Fibroblast of lung (primary cell): ENCODE results near the gene EPC2. TPM values are rescaled to one million over a fixed set of nuclear protein-coding genes. Genes with fewer than 3 reads are reported as not detected.

ENCODE experiments used
- DNase-seq, 2 donors: peaks; one replicate each; pipeline versions ENCODE4 v3.0.0 to v3.0.0-alpha.2; 2010; ENCODE audit warnings: low read depth in 2 of 2
- H2AFZ ChIP-seq: 2 replicates; pipeline ENCODE4 v1.5.1; 2012; ENCODE audit warnings: low read length, control low read depth, inconsistent platforms
- H3K27ac ChIP-seq: 2 replicates; pipeline ENCODE4 v1.5.1; 2011; ENCODE audit warnings: low read length, control low read depth; ENCODE audit not compliant: insufficient read depth
- H3K27me3 ChIP-seq: 2 replicates; pipeline ENCODE4 v1.5.1; 2011; ENCODE audit warnings: mild to moderate bottlenecking, low read length; ENCODE audit not compliant: control insufficient read depth, insufficient read depth
- H3K36me3 ChIP-seq: 2 replicates; pipeline ENCODE4 v1.5.1; 2011; ENCODE audit warnings: low read length; ENCODE audit not compliant: control insufficient read depth, insufficient read depth
- H3K4me1 ChIP-seq: 2 replicates; pipeline ENCODE4 v1.5.1; 2011; ENCODE audit warnings: low read length; ENCODE audit not compliant: control insufficient read depth, insufficient read depth; ENCODE audit errors: extremely low read depth
- H3K4me2 ChIP-seq: 2 replicates; pipeline ENCODE4 v1.5.1; 2011; ENCODE audit warnings: low read length, control low read depth; ENCODE audit not compliant: insufficient read depth; ENCODE audit errors: extremely low read depth
- H3K4me3 ChIP-seq, 4 experiments: fragments of 200-600 bp in 1 of 4; sonication (generic) in 1 of 4; replicated peaks in 1 of 4; 2 replicates each; pipeline ENCODE4 v1.5.1; 2011 to 2016; ENCODE audit warnings: low read length in 4 of 4, low read depth in 3 of 4, mild to moderate bottlenecking in 3 of 4, control low read depth in 2 of 4, inconsistent platforms in 1 of 4, mixed read lengths in 1 of 4; ENCODE audit not compliant: insufficient read depth in 1 of 4; ENCODE audit errors: control extremely low read depth in 1 of 4
- H3K79me2 ChIP-seq: 2 replicates; pipeline ENCODE4 v1.5.1; 2012; ENCODE audit warnings: mild to moderate bottlenecking, low read length, inconsistent platforms; ENCODE audit not compliant: control insufficient read depth, insufficient read depth
- H3K9ac ChIP-seq: 2 replicates; pipeline ENCODE4 v1.5.1; 2011; ENCODE audit warnings: mild to moderate bottlenecking, low read length, control low read depth; ENCODE audit not compliant: insufficient read depth
- H3K9me3 ChIP-seq: 2 replicates; pipeline ENCODE4 v1.5.1; 2012; ENCODE audit warnings: low read depth, low read length; ENCODE audit not compliant: control insufficient read depth, insufficient read depth
- H4K20me1 ChIP-seq: 2 replicates; pipeline ENCODE4 v1.5.1; 2011; ENCODE audit warnings: low read length; ENCODE audit not compliant: control insufficient read depth, insufficient read depth; ENCODE audit errors: extremely low read depth
- CTCF ChIP-seq, 2 donors: IDR thresholded peaks in 1 of 2; conservative IDR thresholded peaks in 1 of 2; 1 replicate in 1 of 2; 2 replicates in 1 of 2; pipeline ENCODE4 v1.5.1; 2011 to 2012; ENCODE audit warnings: low read length in 2 of 2, control low read depth in 1 of 2, inconsistent platforms in 1 of 2, low read depth in 1 of 2, mild to moderate bottlenecking in 1 of 2
- EZH2 ChIP-seq: IDR thresholded peaks from 2 replicates; pipeline ENCODE4 v1.5.1; 2012; ENCODE audit warnings: low read length, control low read depth, mild to moderate bottlenecking; ENCODE audit errors: missing control alignments
- polyA plus RNA-seq, 2 donors: library from polyadenylated mRNA; depleted of rRNA in 1 of 2; stranded (reverse) in 1 of 2; unstranded in 1 of 2; fragments of >200 nt; gene quantifications; 2 replicates each; pipeline ENCODE4 v1.2.1, GENCODE V29; 2011 to 2012; ENCODE audit warnings: missing spikeins in 1 of 2
- total RNA-seq: library from RNA; depleted of rRNA; stranded (reverse); fragments of >200 nt; gene quantifications from 2 replicates; pipeline ENCODE4 v1.2.1, GENCODE V29; 2014

EPC2 gene
- total and polyA plus RNA-seq, 2 donors (not counting 1 experiment from before 2014, with no cell fraction given): 19.6 to 22.8 TPM

- TF ChIP-seq EZH2 (no peak), CTCF (conservative IDR thresholded peaks at IDR 0.05 in 1 of 2, IDR thresholded peaks at IDR 0.05 in 1 of 2; ENCODE audit: low read depth in 1 of 2, low read length in 2 of 2) (no peak)
- Histone ChIP-seq H2AFZ (peak overlapping the region; percentile 6), H3K4me2 (peak overlapping the region; percentile 70), H3K4me1 (no peaks in the 10 kb centered on the region), H3K27ac (no peak overlapping the region), H3K9ac (no peak overlapping the region), H3K79me2 (no peaks in the 10 kb centered on the region), H3K9me3 (no peaks in the 10 kb centered on the region), H3K4me3 (no peak overlapping the region), H3K36me3 (no peaks in the 10 kb centered on the region), H3K27me3 (peaks cover 2% of the 10 kb centered on the region), H4K20me1 (no peaks in the 10 kb centered on the region)
- peak; percentile 56 to 70 for DNase-seq
Observed at GRCh38 chr2:148814143-148814859, 169.8 kb downstream of the EPC2 start.

GRCh38 chr2:148814860-148815419 lies 170.4 kb downstream of the EPC2 start:
- H2AFZ ChIP-seq: no peak overlapping the region
- no peak overlapping the region for H3K27ac ChIP-seq
- H3K4me2 ChIP-seq: peak overlapping the region; percentile 70

GRCh38 chr2:148816176-148816575 lies 171.6 kb downstream of the EPC2 start:
- no peaks in the 10 kb centered on the region for H3K36me3 ChIP-seq
- no peak overlapping the region for H3K4me3 ChIP-seq
- H3K27me3 ChIP-seq: peaks cover 2% of the 10 kb centered on the region
- H3K9ac ChIP-seq: no peak overlapping the region
- no peaks in the 10 kb centered on the region for H3K9me3 ChIP-seq
- H3K27ac ChIP-seq: no peak overlapping the region
- no peak overlapping the region for H3K4me2 ChIP-seq
- DNase-seq: no peak
- H3K79me2 ChIP-seq: no peaks in the 10 kb centered on the region
- no peaks in the 10 kb centered on the region for H4K20me1 ChIP-seq
- TF ChIP-seq EZH2: no peak
- H2AFZ ChIP-seq: no peak overlapping the region
- no peaks in the 10 kb centered on the region for H3K4me1 ChIP-seq

More at GRCh38 chr2:148814860-148815419, 170.4 kb downstream of the EPC2 start:
- Histone ChIP-seq H3K27me3 (peaks cover 2% of the 10 kb centered on the region), H3K9me3 (no peaks in the 10 kb centered on the region), H3K4me1 (no peaks in the 10 kb centered on the region), H3K9ac (no peak overlapping the region), H3K36me3 (no peaks in the 10 kb centered on the region), H3K79me2 (no peaks in the 10 kb centered on the region), H3K4me3 (no peak overlapping the region), H4K20me1 (no peaks in the 10 kb centered on the region)
- DNase-seq: peak; percentile 17 to 18
- no peak for TF ChIP-seq CTCF (conservative IDR thresholded peaks at IDR 0.05 in 1 of 2, IDR thresholded peaks at IDR 0.05 in 1 of 2; ENCODE audit: low read depth in 1 of 2, low read length in 2 of 2)
